Activated CD4-positive, alpha-beta T cell treated with anti-CD3 and anti-CD28 coated beads, Interleukin-2, amount 10 ng/mL, durations not matched to agents 7 days and 5 days (primary cell): ENCODE measurements around the gene RMDN3. TPM values are rescaled to one million over a fixed set of nuclear protein-coding genes. Genes with fewer than 3 reads are reported as not detected.

Experiments used
- total RNA-seq, 2 experiments: library from RNA; stranded (reverse); gene quantifications; one replicate each; pipeline ENCODE4 v1.2.3, GENCODE V29; 2021

Gene RMDN3
- total RNA-seq, 2 experiments from 2014 or later: 26.0 to 32.6 TPM

Other genes with a start within 250 kb of the RMDN3 start
- 10 to 100 TPM; 17.0 to 22.7 TPM for gene CCDC32, start 190.2 kb downstream of the RMDN3 start, total RNA-seq
- gene RPUSD2, start 186.0 kb downstream of the RMDN3 start, total RNA-seq: 10 to 100 TPM in 1 of 2 experiments, 1 to 10 TPM in 1; 10.0 to 13.0 TPM
- gene KNL1, start 161.0 kb downstream of the RMDN3 start, total RNA-seq: 10 to 100 TPM; 62.2 to 69.0 TPM
- 10 to 100 TPM; 59.9 to 66.7 TPM for gene RAD51, start 60.1 kb downstream of the RMDN3 start, total RNA-seq
- gene GCHFR, start 8.8 kb upstream of the RMDN3 start, total RNA-seq: 10 to 100 TPM; 33.9 to 35.5 TPM
- gene C15orf62, start 14.7 kb upstream of the RMDN3 start, total RNA-seq: 1 to 10 TPM; 1.0 to 1.3 TPM
- 10 to 100 TPM; 31.1 to 32.2 TPM for gene ZFYVE19, start 51.8 kb upstream of the RMDN3 start, total RNA-seq
- 10 to 100 TPM; 42.2 to 44.3 TPM for gene DNAJC17, start 52.2 kb upstream of the RMDN3 start, total RNA-seq
- gene PPP1R14D, start 73.5 kb upstream of the RMDN3 start, total RNA-seq: not detected
- gene SPINT1, start 88.8 kb upstream of the RMDN3 start, total RNA-seq: 1 to 10 TPM; 1.7 to 2.9 TPM
- gene RHOV, start 119.0 kb upstream of the RMDN3 start, total RNA-seq: not detected
- gene VPS18, start 139.2 kb upstream of the RMDN3 start, total RNA-seq: 10 to 100 TPM; 16.2 to 16.6 TPM
- gene DLL4, start 174.1 kb upstream of the RMDN3 start, total RNA-seq: not detected
- gene CHAC1, start 198.2 kb upstream of the RMDN3 start, total RNA-seq: 1 to 10 TPM; 4.7 to 6.7 TPM